Measurements from ENCODE around the gene GTF2H4. TPM values are rescaled to one million over a fixed set of nuclear protein-coding genes. Genes with fewer than 3 reads are reported as not detected.
A peak's percentile ranks its signal among the peaks of the same experiment; 100 is the strongest.
"Not testable (repeated sequence)": the region's sequence is repeated elsewhere in the genome, so short reads cannot be mapped to it uniquely, and the experiment has no call there.

Gene GTF2H4
- total RNA-seq, 1 experiment from 2014 or later, result 43.9 TPM

DNA sequence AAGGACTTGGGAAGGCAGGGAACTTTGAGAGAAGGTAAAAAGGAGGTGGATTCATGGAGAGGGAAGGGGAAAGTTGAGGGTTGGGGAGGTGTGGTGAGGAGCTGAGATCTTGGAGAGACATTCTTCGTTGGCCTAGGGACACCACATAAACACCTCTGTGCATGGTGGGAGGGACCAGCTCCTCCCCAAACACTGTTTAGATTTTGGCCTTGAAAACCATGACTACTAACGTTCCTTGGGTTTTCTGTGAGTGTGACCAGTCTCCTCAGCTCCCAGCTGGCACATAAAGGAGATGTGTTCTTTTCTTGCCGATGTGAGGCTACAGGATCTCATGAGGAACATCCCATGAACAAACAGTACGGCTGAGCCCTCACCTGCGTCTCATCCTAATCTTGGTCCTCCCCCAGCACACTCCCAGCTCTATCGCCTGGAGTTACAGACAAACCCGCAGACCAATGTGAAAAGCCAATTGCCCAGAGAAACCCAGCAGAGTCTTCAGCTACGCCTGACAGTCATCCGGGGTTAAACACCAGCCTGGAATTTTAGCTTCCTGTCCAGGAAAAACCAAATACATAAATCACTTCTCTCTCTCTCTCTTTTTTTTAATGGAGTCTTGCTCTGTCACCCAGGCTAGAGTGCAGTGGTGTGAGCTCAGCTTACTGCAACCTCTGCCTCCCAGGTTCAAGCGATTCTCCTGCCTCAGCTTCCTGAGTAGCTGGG lies 45.7 kb upstream of the GTF2H4 start:
- DNase-seq, result no peak
- H3K4me2 ChIP-seq, result no peak overlapping the region
- H3K9me2 ChIP-seq (ENCODE audit: insufficient read depth), result no peaks in the 10 kb centered on the region
- BruUV-seq (replicated peaks), result no TSS peak
- ChIA-PET CTCF (interaction anchor here (0.6 kb wide), 1 partner anchor 139 kb away, joined by 3 read pairs; no protein-coding TSS in a partner anchor), POLR2A (ENCODE audit: unreplicated experiment) (no interaction called here)
- 0 out of 2 replicates have a peak, but pooled peaks cover 2% of the 10 kb centered on the region for H3F3A ChIP-seq (ENCODE audit: insufficient read depth, low read depth)
- H3K4me3 ChIP-seq, result no peak overlapping the region
- no peaks in the 10 kb centered on the region for H3K27me3 ChIP-seq (ENCODE audit: insufficient read depth, low read depth)
- H3K4me1 ChIP-seq (replicated peaks; ENCODE audit: insufficient read depth), result peaks cover 10% of the 10 kb centered on the region
- H4K20me1 ChIP-seq (ENCODE audit: insufficient read depth), result no peaks in the 10 kb centered on the region
- H2AFZ ChIP-seq, result no peak overlapping the region
- no peak for TF ChIP-seq EZH2 (IDR thresholded peaks at IDR 0.05; ENCODE audit: low read depth)
- TF ChIP-seq, protein P1, sequence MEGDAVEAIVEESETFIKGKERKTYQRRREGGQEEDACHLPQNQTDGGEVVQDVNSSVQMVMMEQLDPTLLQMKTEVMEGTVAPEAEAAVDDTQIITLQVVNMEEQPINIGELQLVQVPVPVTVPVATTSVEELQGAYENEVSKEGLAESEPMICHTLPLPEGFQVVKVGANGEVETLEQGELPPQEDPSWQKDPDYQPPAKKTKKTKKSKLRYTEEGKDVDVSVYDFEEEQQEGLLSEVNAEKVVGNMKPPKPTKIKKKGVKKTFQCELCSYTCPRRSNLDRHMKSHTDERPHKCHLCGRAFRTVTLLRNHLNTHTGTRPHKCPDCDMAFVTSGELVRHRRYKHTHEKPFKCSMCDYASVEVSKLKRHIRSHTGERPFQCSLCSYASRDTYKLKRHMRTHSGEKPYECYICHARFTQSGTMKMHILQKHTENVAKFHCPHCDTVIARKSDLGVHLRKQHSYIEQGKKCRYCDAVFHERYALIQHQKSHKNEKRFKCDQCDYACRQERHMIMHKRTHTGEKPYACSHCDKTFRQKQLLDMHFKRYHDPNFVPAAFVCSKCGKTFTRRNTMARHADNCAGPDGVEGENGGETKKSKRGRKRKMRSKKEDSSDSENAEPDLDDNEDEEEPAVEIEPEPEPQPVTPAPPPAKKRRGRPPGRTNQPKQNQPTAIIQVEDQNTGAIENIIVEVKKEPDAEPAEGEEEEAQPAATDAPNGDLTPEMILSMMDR (conservative IDR thresholded peaks at IDR 0.05), result no peak
- intact Hi-C loops (cut with micrococcal nuclease; ENCODE audit: unreplicated experiment), result no loop called here
- H3K9me3 ChIP-seq (ENCODE audit: insufficient read depth, low read depth), result peaks cover 8% of the 10 kb centered on the region; the same call in 1 of the 2 replicates
- no peak overlapping the region for H3K27ac ChIP-seq
- no peaks in the 10 kb centered on the region for H3K79me2 ChIP-seq (ENCODE audit: low read depth)
- no peaks in the 10 kb centered on the region for H3K36me3 ChIP-seq (ENCODE audit: low read depth)

DNA sequence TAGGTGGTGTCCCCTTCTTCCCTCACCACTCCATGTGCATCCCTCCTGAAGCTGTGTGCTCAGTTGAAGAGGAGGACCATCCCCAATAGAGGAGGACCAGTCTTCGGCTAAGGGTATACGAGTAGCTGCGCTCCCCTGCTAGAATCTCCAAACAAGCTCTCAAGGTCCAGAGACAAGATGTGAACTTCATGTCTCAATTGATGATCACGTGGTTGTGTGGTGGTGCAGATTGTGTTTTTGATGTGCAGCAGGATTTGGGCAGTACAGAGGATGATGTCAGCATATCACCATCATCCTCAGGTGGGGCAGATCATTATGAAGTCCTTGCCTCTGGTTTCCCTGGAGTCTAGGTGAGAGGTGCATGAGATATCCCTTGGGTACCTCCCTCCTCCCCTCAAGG lies 43.7 kb upstream of the GTF2H4 start:
- Histone ChIP-seq H3K27me3 (ENCODE audit: insufficient read depth, low read depth) (no peaks in the 10 kb centered on the region), H3K4me2 (no peak overlapping the region), H3K9me3 (ENCODE audit: insufficient read depth, low read depth) (peaks cover 17% of the 10 kb centered on the region; the same call in 1 of the 2 replicates), H3F3A (ENCODE audit: insufficient read depth, low read depth) (peaks cover 1% of the 10 kb centered on the region; the same call in 1 of the 2 replicates), H3K4me3 (no peak overlapping the region), H3K79me2 (ENCODE audit: low read depth) (no peaks in the 10 kb centered on the region), H3K9me2 (ENCODE audit: insufficient read depth) (no peaks in the 10 kb centered on the region), H3K36me3 (ENCODE audit: low read depth) (no peaks in the 10 kb centered on the region), H4K20me1 (ENCODE audit: insufficient read depth) (no peaks in the 10 kb centered on the region), H3K4me1 (replicated peaks; ENCODE audit: insufficient read depth) (no peaks in the 10 kb centered on the region), H3K27ac (no peak overlapping the region), H2AFZ (no peak overlapping the region)
- ChIA-PET POLR2A (ENCODE audit: unreplicated experiment) (no interaction called here), CTCF (no interaction called here)
- no peak for DNase-seq
- intact Hi-C loops (cut with micrococcal nuclease; ENCODE audit: unreplicated experiment), result no loop called here
- TF ChIP-seq, protein P1 (conservative IDR thresholded peaks at IDR 0.05), result no peak
- no peak for TF ChIP-seq EZH2 (IDR thresholded peaks at IDR 0.05; ENCODE audit: low read depth)
- BruUV-seq (replicated peaks), result no TSS peak

DNA sequence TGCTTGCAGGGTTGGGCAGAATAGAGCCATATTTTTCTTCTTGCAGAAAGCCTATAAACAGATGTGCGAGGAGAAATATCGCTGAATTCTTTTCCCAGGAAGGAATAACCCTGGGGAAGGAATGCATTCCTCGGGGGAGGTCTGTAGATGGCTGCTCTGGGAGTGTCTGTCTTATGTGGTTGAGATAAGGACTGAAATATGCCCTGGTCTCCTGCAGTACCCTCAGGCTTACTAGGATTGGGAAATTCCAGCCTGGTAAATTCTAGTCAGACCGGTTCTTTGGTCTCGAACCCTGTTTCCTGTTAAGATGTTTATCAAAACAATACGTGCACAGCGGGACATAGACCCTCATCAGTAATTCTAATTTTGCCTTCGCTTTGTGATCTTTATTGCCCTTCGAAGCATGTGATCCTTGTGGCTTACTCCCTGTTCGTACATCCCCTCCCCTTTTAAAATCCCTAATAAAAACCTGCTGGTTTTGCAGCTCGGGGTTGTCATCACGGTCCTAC lies 38.7 kb upstream of the GTF2H4 start:
- H3K4me3 ChIP-seq; H3K27ac ChIP-seq; POLR2A ChIA-PET (ENCODE audit: unreplicated experiment); BruUV-seq (replicated peaks); H3K9me2 ChIP-seq (ENCODE audit: insufficient read depth); H3K27me3 ChIP-seq (ENCODE audit: insufficient read depth, low read depth); CTCF ChIA-PET; H2AFZ ChIP-seq; H3K79me2 ChIP-seq (ENCODE audit: low read depth); H4K20me1 ChIP-seq (ENCODE audit: insufficient read depth); H3K4me2 ChIP-seq; H3K4me1 ChIP-seq (replicated peaks; ENCODE audit: insufficient read depth); H3F3A ChIP-seq (ENCODE audit: insufficient read depth, low read depth); H3K36me3 ChIP-seq (ENCODE audit: low read depth); intact Hi-C loops (cut with micrococcal nuclease; ENCODE audit: unreplicated experiment): not testable (repeated sequence)
- peaks cover 16% of the 10 kb centered on the region; the same call in 1 of the 2 replicates for H3K9me3 ChIP-seq (ENCODE audit: insufficient read depth, low read depth)
- DNase-seq, result peak; percentile 41 to 57

All from PC-9 (cell line).